Endothelial cell of umbilical vein (primary cell): ENCODE measurements around the gene SLC38A10. TPM values are rescaled to one million over a fixed set of nuclear protein-coding genes. Genes with fewer than 3 reads are reported as not detected.

Source experiments
- BruUV-seq: library from RNA; stranded (reverse); fragments of 400-500 nt; replicated peaks from 2 replicates; lab custom pipeline; 2021; lab: Mats Ljungman, UMichigan
- CTCF ChIA-PET: fragments of 300-600, 350-600 bp; sonication (Branson Sonifier 250); formaldehyde crosslinking; loops from one replicate; lab custom pipeline; 2021; ENCODE audit warnings: antibody characterized with exemption, inconsistent platforms; lab: Charles Lee
- POLR2A ChIA-PET: fragments of 300-600, 350-600 bp; sonication (Branson Sonifier 250); formaldehyde crosslinking; loops from one replicate; lab custom pipeline; 2021; ENCODE audit warnings: antibody characterized with exemption, inconsistent platforms; lab: Charles Lee
- DNase-seq: peaks from one replicate; pipeline ENCODE4 v3.0.0-alpha.2; 2011; ENCODE audit warnings: low read depth, low spot score
- FAIRE-seq: peaks from 2 replicates; lab custom pipeline; 2011; peaks lifted over from hg19 to GRCh38; lab: Jason Lieb, UNC
- H2AFZ ChIP-seq: 2 replicates; pipeline ENCODE4 v1.6.0; 2012; ENCODE audit warnings: low read depth, low read length, control low read depth, inconsistent platforms
- H3K27ac ChIP-seq: 2 replicates; pipeline ENCODE4 v1.5.1; 2011; ENCODE audit warnings: low read depth, mild to moderate bottlenecking, control low read depth, low read length, moderate library complexity; ENCODE audit not compliant: insufficient read depth
- H3K27me3 ChIP-seq, 2 experiments: 2 replicates each; pipeline versions ENCODE4 v1.6.0 to v1.6.1; 2011; ENCODE audit warnings: low read length in 2 of 2, mixed read lengths in 1 of 2; ENCODE audit not compliant: control insufficient read depth in 2 of 2, insufficient read depth in 2 of 2
- H3K36me3 ChIP-seq, 2 experiments: 2 replicates in 1 of 2; 3 replicates in 1 of 2; pipeline ENCODE4 v1.5.1; 2011; ENCODE audit warnings: low read length in 2 of 2, mild to moderate bottlenecking in 1 of 2, moderate library complexity in 1 of 2; ENCODE audit not compliant: control insufficient read depth in 2 of 2, insufficient read depth in 2 of 2; ENCODE audit errors: extremely low read depth in 1 of 2
- H3K4me1 ChIP-seq: 3 replicates; pipeline ENCODE4 v1.5.1; 2011; ENCODE audit warnings: mild to moderate bottlenecking, low read length; ENCODE audit not compliant: control insufficient read depth, insufficient read depth; ENCODE audit errors: extremely low read depth
- H3K4me2 ChIP-seq: 2 replicates; pipeline ENCODE4 v1.6.1; 2011; ENCODE audit warnings: low read length, control low read depth, mixed read lengths; ENCODE audit not compliant: insufficient read depth
- H3K4me3 ChIP-seq, 3 experiments: fragments of 200-600 bp in 1 of 3; sonication (generic), shearing (Covaris generic) in 1 of 3; replicated peaks in 1 of 3; 2 replicates each; pipeline ENCODE4 v1.5.1; 2011 to 2016; ENCODE audit warnings: control low read depth in 3 of 3, low read length in 3 of 3, mild to moderate bottlenecking in 2 of 3, inconsistent platforms in 1 of 3, low read depth in 1 of 3, moderate library complexity in 1 of 3; ENCODE audit not compliant: insufficient read depth in 1 of 3
- H3K79me2 ChIP-seq: 2 replicates; pipeline ENCODE4 v1.6.0; 2012; ENCODE audit warnings: low read length, inconsistent platforms; ENCODE audit not compliant: control insufficient read depth, insufficient read depth
- H3K9ac ChIP-seq: replicated peaks from 2 replicates; pipeline ENCODE3; 2011; ENCODE audit warnings: low read length, control low read depth; ENCODE audit not compliant: insufficient read depth; ENCODE audit errors: extremely low read depth
- H3K9me1 ChIP-seq: replicated peaks from 3 replicates; pipeline ENCODE4 v1.6.0; 2011; ENCODE audit warnings: mild to moderate bottlenecking, low read length; ENCODE audit not compliant: control insufficient read depth, insufficient read depth; ENCODE audit errors: extremely low read depth
- H3K9me3 ChIP-seq: replicated peaks from 2 replicates; pipeline ENCODE4 v1.5.1; 2012; ENCODE audit warnings: low read length, inconsistent platforms; ENCODE audit not compliant: control insufficient read depth, insufficient read depth
- H4K20me1 ChIP-seq: replicated peaks from 2 replicates; pipeline ENCODE3; 2011; ENCODE audit warnings: mild to moderate bottlenecking, low read length; ENCODE audit not compliant: control insufficient read depth, insufficient read depth; ENCODE audit errors: extremely low read depth
- EZH2 ChIP-seq: IDR thresholded peaks from 2 replicates; pipeline ENCODE4 v1.6.1; 2012; ENCODE audit warnings: borderline replicate concordance, low read depth, mild to moderate bottlenecking, moderate library complexity, low read length, inconsistent platforms; ENCODE audit not compliant: severe bottlenecking
- FOS ChIP-seq: IDR thresholded peaks from 2 replicates; pipeline ENCODE4 v1.6.1; 2011; ENCODE audit warnings: mild to moderate bottlenecking, low read length, moderate library complexity, borderline replicate concordance; ENCODE audit not compliant: insufficient read depth
- GATA2 ChIP-seq: IDR thresholded peaks from 2 replicates; pipeline ENCODE4 v1.7.0; 2011; ENCODE audit warnings: low read depth, mild to moderate bottlenecking, moderate library complexity, mixed read lengths, low read length; ENCODE audit not compliant: insufficient read length, insufficient read depth
- JUN ChIP-seq: IDR thresholded peaks from 2 replicates; pipeline ENCODE4 v1.6.1; 2011; ENCODE audit warnings: borderline replicate concordance, low read depth; ENCODE audit not compliant: insufficient read length, insufficient read depth
- MYC ChIP-seq: IDR thresholded peaks from one replicate; pipeline ENCODE4 v1.6.1; 2011; ENCODE audit warnings: mild to moderate bottlenecking, low read depth, low read length
- POLR2A ChIP-seq: IDR thresholded peaks from 2 replicates; pipeline ENCODE4 v1.6.1; 2012; ENCODE audit warnings: low read depth, mild to moderate bottlenecking, control low read depth, low read length
- POLR2AphosphoS5 ChIP-seq: IDR thresholded peaks from 2 replicates; pipeline ENCODE4 v1.6.1; 2012; ENCODE audit warnings: low read depth, mild to moderate bottlenecking, control low read depth, low read length, moderate library complexity; ENCODE audit not compliant: insufficient read depth
- dilution Hi-C: fragments of 300-500 bp; cut with MboI; formaldehyde crosslinking; loops from one replicate; pipeline ENCODE4 v1.15.0; 2019; ENCODE audit warnings: low sequenced_read_pairs; ENCODE audit not compliant: extremely low pct_ligation_motif_present
- intact Hi-C: fragments of 100-400 bp; cut with micrococcal nuclease; formaldehyde crosslinking; loops from one replicate; pipeline ENCODE4 v1.10.0; 2022
- polyA plus RNA-seq, 4 experiments: library from polyadenylated mRNA; depleted of rRNA in 3 of 4; stranded (reverse) in 3 of 4; unstranded in 1 of 4; fragments of >200 nt; gene quantifications; 2 replicates each; pipeline versions ENCODE4 v1.2.1 to v1.2.3, GENCODE V29; 2011 to 2012; ENCODE audit warnings: missing spikeins in 1 of 4
- total RNA-seq: library from RNA; stranded (reverse); gene quantifications from 2 replicates; pipeline ENCODE4 v1.2.3, GENCODE V29; 2021
- TF ChIP-seq, protein P1 (sequence below), 2 donors: IDR thresholded peaks; 1 replicate in 1 of 2; 2 replicates in 1 of 2; pipeline ENCODE4 v1.5.1; 2011; ENCODE audit warnings: low read length in 2 of 2, mild to moderate bottlenecking in 2 of 2, moderate library complexity in 2 of 2, control low read depth in 1 of 2, inconsistent platforms in 1 of 2, low read depth in 1 of 2; ENCODE audit not compliant: insufficient read depth in 1 of 2; ENCODE audit errors: extremely low read depth in 1 of 2
- TF ChIP-seq, protein P2 (sequence below): IDR thresholded peaks from 2 replicates; pipeline ENCODE4 v1.6.1; 2011; ENCODE audit not compliant: insufficient read depth, insufficient read length

The SLC38A10 gene
- total and polyA plus RNA-seq, 2 donors (not counting 3 experiments of a cell fraction or from before 2014, with no cell fraction given) = 72.7 to 113 TPM

DNA sequence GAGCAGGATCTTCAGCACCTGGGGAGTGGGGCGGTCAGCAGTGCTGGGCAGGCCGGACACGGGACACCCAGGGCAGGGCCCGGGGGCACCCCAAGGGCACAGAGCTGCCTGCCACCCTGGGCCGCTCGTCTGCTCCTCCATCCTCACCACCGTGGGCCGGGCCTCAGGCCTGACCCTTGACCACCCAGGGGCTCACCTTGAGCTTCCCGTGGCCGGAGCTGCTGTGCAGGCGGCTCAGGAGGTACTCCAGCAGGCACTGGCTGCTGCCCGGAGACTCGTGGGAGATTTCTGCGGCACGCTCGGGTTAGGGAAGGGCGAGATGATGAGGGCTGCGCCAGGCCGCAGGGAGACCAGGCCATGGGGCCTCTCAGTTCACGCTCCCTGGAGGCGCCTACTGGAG, 58.3 kb downstream of the SLC38A10 start:
- TF ChIP-seq MYC (no peak), FOS (no peak), JUN (no peak), POLR2A (no peak), EZH2 (no peak), GATA2 (no peak), POLR2AphosphoS5 (no peak)
- TF ChIP-seq, protein P1, sequence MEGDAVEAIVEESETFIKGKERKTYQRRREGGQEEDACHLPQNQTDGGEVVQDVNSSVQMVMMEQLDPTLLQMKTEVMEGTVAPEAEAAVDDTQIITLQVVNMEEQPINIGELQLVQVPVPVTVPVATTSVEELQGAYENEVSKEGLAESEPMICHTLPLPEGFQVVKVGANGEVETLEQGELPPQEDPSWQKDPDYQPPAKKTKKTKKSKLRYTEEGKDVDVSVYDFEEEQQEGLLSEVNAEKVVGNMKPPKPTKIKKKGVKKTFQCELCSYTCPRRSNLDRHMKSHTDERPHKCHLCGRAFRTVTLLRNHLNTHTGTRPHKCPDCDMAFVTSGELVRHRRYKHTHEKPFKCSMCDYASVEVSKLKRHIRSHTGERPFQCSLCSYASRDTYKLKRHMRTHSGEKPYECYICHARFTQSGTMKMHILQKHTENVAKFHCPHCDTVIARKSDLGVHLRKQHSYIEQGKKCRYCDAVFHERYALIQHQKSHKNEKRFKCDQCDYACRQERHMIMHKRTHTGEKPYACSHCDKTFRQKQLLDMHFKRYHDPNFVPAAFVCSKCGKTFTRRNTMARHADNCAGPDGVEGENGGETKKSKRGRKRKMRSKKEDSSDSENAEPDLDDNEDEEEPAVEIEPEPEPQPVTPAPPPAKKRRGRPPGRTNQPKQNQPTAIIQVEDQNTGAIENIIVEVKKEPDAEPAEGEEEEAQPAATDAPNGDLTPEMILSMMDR (IDR thresholded peaks at IDR 0.05; ENCODE audit: extremely low read depth in 1 of 2, insufficient read depth in 1 of 2, low read depth in 1 of 2, low read length in 2 of 2) = no peak
- TF ChIP-seq, protein P2, sequence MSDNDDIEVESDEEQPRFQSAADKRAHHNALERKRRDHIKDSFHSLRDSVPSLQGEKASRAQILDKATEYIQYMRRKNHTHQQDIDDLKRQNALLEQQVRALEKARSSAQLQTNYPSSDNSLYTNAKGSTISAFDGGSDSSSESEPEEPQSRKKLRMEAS = no peak
- POLR2A ChIA-PET = no interaction called here
- no peaks in the 10 kb centered on the region for H4K20me1 ChIP-seq
- H3K27me3 ChIP-seq = no peaks in the 10 kb centered on the region
- DNase-seq (no peak), FAIRE-seq (no peak)
- intact Hi-C loops = no loop called here
- H3K4me1 ChIP-seq = peaks cover 6% of the 10 kb centered on the region
- CTCF ChIA-PET = no interaction called here
- H3K4me3 ChIP-seq = no peak overlapping the region
- no peak overlapping the region for H3K27ac ChIP-seq
- peaks cover 0 to 25% of the 10 kb centered on the region in 2 experiments for H3K36me3 ChIP-seq
- dilution Hi-C loops = no loop called here
- H3K4me2 ChIP-seq = no peak overlapping the region
- H2AFZ ChIP-seq = no peak overlapping the region
- H3K79me2 ChIP-seq = peaks cover 20% of the 10 kb centered on the region
- no peaks in the 10 kb centered on the region for H3K9me3 ChIP-seq
- BruUV-seq = no TSS peak
- no peaks in the 10 kb centered on the region for H3K9me1 ChIP-seq
- H3K9ac ChIP-seq = no peak overlapping the region
